GM18511 (cell line): ENCODE data around the gene SOX6.

Source experiments
- ATAC-seq: cut with Tn5 transposase; IDR thresholded peaks from one replicate; pipeline ENCODE4 v1.9.1; 2021; ENCODE audit warnings: mild to moderate bottlenecking, moderate library complexity; ENCODE audit not compliant: unreplicated experiment

Gene SOX6

DNA sequence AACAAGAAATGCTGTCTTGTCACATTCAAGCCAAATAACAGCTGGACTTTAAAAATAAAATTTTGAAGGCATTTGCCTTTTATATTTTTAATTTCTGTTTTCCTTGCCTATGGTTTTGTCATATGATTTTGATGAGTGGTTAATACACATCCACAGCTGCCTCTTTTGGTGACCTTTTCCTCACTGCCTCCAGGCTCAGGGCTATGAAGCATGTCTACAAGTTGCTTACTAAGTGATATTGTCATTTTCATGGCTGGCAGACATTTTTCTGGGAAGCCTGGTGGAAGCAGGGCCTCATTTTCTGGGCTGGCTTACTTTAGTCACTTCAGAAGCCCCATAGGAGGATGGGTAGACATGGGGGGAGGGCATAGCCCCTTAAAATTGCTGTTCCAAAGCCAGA lies 344.9 kb downstream of the SOX6 start:
- no peak for ATAC-seq

DNA sequence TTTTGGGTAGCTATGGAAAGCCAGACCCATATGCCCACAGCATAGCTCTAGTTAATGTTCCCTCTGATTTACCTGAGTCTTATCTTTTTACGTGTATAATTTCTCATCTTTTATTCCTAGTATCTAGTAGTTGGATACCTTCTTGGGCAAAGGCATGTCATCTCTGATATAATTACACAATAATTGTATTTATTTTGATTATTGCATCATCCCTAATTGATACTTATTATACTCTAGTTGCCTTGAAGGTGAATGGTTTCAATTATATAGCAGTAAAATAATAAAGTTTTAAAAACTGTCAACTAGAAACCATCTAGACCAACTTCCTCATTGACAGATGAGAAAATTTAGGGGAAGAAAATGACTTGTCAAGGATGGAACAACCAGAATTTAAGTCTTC lies 347.3 kb downstream of the SOX6 start:
- ATAC-seq = no peak

DNA sequence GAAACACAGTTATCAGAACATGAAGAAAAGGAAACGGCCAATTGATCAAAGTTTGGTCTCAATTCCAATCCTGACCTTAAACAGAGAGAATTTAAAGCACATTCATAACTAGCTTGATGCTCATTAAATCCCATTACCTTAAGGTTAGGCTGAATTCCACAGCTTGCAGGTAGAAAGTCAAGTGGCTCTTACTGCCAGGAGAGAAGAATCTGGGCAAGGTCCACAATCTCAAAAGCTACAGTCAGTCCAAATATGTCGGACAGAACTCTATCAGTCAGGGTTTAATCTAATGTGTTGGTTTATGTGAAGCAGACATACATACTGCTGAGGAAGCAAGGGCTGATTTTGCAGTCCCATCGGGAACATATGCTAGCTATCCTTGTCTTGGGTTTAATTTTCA lies 348.8 kb downstream of the SOX6 start:
- ATAC-seq = no peak

DNA sequence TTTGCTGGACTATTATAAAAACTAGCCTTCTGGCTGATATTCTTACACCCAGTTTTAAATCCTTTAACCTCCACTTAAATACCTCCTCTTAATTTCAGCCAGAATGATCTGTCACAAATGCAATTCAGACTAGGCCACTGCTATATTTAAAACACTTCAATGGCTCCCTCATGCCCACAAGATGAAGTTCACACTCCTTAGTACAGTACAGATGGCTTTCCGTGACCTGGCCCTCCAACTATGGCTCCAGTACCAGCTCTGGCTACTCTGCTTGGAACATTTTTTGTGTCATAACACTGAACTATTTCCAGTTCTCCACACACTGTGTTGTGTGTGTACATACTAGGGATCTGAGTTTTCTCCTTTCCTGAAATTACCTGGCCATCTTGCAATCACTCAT lies 353.4 kb downstream of the SOX6 start:
- no peak for ATAC-seq

DNA sequence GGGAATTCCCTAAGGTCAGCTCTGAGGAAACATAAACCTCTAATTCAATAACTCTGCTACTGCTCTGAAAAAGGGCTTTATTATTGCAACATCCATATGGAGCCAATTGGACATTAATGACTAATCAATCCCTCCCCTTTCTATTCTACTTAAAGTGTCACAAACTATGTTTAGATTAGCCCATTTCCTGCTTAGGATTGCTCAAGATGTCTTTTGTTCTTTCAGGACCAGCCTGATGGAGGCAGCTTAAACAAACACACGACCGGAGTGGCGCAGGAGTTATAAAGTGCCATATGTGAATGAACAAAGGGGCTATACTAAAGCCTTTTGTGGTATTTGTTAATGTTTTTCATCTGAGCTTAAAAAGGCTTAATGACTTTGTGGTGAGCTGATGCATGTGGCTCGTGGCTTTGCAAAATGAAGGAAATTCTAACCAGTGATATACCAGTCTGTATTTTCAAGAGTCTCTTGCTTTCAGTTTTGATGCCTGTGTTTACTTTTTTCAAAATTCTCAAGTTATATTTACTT lies 354.4 kb downstream of the SOX6 start:
- ATAC-seq = no peak

DNA sequence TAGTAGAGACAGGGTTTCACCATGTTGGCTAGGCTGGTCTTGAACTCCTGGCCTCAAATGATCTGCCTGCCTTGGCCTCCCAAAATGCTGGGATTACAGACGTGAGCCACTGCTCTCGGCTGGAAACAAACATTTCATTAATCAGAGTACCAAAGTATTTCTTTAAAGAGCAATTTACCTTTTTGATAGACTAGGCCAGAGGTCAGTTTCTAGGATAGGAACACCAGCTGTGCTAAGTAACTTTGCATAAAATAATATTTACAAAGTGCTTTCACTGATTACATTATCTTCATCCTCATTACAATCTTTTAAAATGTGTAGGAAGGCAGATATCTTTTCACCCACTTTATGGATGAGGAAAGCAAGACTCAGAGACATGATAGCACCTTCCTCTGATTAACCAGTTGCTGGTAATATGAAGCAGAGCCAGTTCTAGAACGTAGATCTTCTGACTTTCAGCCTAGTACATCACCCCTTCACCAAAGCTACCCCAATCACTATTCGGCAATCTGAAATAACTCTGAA lies 355.2 kb downstream of the SOX6 start:
- ATAC-seq = no peak

DNA sequence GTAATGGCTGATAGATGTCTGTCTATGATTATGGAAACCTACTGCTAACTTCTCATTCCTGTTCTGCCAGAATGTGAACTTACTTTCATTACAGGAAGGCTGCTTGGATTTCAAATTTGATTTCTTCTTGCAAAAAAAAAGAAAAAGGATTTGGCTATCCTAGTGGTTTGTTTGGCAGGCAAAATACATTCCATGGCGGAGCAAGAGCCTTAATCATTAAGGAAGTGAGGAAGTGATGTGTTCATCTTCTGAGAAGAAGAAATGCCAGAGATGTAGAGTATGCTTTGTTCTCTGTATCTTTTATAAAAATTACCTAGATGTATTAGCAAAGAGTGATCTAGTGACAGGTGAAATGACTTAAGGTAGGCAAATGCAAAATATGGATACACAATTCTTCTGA lies 356.3 kb downstream of the SOX6 start:
- ATAC-seq = no peak

DNA sequence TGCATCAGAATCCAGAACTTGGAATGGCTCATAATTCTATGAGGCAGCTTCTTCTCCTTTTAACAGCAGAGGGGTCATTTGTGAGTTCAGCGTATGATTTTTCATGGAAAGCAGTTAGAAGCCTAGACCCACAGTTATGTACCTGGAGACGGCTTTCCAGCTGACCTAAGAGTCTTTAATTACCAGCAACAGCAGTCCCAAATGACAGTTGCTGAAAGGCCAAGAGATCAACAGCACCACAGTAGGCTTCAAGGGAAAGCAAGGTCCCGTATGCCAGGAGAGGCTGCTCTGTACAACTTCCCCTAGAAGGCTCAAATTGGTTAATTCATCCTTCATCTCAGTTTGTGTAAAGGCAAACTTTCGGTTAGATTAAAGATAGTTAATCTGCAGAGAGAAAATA lies 363.0 kb downstream of the SOX6 start:
- no peak for ATAC-seq

DNA sequence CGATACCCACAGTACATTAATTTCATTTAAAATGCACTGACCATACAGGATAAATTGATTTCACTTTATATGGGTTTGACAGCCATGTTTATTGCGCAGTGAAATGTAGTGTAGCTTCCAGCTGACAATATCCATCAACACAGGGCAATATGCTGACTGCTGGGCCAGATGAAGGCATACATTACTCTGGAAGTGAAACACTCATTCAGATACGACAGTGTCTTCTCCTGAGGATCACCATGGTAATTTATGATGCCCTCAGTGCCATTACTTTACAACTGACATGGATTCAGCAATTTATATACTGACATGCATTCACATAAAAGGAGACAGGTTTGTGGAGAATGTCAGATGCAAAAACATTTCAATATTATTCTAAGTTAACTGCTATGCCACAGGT lies 365.1 kb downstream of the SOX6 start:
- no peak for ATAC-seq

DNA sequence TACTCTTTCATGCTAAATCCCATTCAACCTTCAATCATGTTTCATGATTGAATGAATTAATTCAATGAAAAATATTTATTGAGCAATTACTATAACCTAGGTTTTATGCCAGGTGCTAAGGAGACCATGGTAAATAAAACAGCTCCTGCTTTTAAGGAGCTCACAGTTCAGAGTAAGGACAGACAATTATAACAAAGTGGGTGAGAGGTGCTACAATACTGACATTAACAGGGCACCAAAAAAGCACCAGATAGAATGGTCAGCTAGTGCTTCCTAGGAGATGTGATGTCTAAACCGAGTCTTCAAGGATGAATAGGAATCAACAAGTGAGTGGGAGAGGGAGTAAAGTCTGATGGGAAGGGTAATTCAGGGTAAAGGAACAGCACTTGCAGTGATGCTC lies 366.7 kb downstream of the SOX6 start:
- ATAC-seq = no peak

DNA sequence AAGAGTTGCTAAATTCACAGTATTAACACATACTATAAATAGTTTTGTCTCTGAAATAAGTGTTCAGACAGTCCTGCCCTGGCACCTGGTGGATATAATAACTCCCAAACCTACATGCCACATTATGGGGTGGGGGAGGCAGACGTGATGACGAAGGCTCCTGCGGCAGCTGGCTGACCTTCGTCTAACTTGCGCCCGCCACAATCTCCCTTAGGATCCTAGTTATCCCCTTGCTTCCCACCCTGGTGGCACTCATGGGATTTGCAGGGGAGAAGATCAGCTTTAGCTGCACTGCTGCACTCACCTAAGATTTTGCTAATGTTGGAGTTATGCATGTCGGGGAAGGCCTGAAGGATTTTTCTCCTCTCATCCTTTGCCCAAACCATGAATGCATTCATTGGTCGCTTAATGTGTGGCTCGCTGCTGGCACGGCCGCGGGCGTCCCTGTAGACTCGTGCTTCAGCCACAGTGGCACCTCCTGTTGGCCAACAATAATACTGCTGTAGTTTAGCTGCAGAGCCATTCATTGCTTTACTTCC lies 367.6 kb downstream of the SOX6 start:
- ATAC-seq = no peak

DNA sequence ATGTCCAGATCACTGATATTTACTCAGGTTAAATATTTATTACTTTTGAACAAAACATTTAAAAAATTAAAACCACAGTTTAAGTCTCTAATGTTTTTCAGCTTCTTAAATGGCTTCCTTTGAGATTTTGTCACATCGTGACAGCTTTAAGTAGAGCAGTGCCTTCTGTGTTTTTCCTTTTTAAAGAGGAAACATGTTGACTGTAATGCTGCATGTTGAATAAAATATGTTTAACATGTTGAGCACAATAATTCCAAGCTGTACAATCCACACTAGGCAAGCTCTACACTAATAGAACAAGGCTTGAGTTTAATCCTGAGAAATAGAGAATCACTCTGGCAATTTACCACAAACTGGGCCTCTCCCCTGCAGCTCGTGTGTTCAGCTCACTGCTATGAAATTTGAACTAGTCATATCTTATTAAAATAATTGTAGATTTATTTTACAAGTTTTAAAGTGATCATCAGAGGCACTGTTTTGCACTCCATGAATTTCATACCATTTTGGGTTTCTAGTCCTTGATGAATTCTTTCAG lies 368.3 kb downstream of the SOX6 start:
- no peak for ATAC-seq

DNA sequence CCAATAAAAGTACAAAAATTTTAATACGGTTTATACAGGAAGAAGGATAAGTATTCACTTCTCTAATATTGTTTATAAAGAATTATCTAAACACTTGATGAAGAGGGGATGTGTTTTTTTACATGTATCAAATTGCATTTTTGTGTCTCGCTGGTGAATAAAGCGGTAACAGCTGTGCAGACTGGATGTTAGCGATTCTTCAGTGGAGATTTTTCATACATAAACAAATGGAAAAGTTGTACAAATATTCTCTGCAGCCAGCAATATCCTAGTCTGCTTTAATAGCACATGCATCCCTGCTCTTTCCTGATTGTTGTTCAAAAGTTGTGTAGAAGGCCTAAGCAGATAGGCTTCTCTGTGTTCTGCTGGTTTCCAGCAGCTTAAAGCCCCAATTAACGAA lies 369.3 kb downstream of the SOX6 start:
- no peak for ATAC-seq

DNA sequence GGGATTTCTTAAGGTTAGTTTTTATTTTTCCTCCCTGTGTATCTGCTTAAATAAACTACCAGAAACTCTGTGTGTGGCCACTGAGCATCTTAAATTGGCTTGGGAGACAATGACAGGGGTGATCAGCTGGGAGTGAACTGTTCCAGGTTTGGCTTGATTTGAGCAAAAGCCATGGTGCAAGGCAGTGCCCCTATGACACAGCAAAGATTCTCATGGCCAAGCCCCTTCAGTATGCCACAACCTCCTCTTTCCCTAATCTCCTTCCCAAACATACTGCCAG lies 370.5 kb downstream of the SOX6 start:
- ATAC-seq = no peak

DNA sequence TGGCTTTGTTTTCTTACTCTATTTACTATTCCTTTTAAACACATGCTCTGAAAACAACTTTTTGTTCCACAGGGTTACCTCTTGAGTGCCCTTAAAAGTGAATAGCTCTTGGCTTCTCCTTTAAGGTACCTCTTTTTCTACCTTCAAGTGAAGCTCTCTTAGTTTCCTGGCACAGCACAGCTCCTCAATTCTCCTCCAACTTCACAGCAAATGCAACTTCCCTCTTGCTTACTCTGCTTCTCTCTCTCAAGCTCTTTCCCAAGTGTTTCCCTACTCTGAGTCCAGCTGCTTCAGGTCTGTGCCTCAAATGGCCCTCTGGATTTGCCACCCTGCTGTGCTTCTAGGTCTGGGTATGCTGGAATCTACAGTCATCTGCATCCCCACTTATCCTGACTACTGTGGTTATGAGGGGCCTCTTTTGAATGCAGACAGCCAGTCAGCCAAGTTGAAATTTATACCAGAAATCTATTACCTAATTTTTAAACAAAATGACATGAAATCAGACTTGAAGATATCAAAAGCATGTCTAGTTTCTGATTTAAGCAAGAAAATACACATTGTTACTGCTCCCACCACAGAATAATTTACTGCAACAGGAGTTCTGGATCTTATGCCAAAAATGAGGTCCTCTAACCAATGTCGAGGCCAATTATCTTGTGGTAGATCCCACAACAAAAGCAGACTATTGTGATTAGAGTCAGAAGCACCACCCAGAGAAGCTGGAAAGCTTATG lies 371.1 kb downstream of the SOX6 start:
- no peak for ATAC-seq

DNA sequence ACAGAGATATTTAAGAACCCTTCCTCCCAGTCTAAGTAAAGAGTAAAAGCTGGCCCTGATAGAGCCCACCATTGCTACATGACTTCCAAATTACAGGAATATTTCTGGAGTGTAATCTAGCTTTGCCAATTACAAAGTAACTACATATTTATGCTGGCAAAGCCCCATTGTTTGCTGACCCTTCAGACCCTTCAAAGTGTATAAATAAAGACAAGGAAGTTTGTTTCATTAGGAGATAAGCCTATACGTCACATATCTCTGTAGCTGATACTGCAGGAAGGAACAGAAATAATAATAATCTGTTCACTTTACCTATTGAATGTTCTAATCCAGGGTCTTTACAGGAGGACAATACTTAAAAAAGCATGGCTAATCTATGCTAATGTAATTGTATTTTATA lies 375.1 kb downstream of the SOX6 start:
- no peak for ATAC-seq

DNA sequence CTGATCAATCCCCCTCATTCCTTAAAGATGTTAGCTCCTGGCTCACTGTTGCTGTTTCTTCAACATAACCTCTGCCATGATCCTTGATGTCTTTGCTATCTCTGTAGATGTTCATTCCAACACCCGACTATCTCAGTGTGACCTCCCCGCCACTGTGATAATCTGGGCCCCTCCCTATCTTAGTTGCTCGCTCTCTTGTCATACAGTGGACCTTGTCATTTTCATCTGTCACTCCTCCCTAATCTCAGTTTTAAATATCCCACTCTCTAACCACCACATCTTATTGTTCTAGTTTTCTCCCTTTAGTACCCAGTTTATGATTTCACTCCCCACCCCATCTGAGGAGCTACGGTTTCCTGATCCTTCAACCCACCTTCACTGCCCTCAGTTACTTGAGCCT lies 379.2 kb downstream of the SOX6 start:
- no peak for ATAC-seq

DNA sequence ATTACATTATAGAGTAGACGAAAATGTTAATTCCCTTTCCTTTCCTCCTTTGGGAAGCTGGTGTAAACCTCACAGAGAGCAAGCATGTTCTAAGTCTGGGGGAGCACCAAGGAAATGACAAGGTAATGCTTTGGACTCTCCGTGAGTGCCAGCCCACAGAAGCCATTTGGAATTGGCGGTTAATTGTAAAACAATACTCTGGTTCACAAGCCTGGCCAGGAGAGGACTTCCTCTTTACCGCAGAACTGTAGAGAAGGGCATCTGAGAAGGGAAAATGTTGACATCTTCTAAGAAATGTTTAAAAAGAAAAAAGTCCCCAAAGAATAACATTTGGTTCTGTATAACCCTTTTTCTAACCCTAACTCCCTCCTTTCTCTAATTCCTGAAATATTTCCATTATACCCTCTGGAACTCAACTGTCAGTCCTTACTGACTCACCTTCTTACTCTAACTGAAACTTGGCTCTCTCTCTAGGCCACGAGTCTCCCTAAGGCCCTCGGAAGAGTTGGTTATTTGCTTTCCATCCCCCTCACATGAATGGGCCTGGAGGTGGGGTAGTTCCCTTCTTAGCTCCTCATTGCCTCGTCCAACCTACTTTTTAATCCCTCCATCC lies 379.8 kb downstream of the SOX6 start:
- peak; percentile 57 for ATAC-seq

DNA sequence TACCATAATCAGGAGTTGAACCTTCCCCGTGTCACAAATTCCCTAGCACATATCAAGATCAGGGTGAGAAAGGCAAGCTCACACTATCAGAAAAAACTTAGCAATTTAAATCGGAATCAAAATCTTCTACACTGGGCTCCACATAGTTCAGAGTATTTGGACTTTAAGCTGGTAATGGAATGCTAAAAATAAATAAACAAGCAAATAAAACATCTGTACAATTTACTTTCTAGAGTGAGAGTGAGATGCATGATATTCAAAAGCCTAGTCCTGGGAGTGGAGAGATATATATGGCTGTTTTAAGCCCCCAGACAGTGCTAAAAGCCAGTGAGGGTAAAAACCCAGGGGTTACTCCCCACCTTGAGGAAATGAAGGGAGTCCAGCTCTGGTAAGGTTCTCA lies 380.6 kb downstream of the SOX6 start:
- ATAC-seq = no peak

DNA sequence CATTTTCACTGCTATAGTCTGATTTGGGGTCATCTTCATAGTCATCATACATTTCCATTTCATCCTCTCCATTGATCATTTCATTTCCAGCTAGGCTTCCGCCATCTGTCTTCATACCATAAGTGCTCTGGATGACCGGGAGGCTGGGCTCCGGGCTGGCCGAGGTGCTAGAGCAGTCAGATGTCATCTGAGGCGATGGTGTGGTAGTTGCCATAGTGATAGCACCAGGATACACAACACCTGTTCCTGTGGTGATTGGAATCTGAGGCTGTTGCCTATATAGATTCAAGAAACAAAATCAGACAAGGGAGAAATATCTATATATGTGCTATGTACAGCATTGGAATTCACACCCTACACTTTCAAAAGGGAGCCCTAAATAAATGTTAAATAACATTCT lies 383.5 kb downstream of the SOX6 start:
- no peak for ATAC-seq

DNA sequence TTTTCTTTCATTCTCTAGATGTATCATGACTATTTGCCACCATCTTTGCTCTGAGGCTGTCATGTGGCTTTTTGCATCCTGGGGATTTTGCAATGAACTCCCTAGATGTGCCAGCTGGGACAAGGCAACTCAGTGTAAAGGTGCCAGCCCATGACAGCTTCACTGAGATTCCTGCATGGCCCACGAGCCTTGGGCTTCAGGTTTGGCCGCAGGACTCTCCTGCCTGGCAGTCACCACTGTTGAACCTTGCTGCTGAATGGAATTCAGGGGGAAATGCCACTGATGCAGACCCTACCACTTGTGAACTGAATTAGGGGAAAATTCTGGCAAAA lies 385.2 kb downstream of the SOX6 start:
- ATAC-seq = no peak

DNA sequence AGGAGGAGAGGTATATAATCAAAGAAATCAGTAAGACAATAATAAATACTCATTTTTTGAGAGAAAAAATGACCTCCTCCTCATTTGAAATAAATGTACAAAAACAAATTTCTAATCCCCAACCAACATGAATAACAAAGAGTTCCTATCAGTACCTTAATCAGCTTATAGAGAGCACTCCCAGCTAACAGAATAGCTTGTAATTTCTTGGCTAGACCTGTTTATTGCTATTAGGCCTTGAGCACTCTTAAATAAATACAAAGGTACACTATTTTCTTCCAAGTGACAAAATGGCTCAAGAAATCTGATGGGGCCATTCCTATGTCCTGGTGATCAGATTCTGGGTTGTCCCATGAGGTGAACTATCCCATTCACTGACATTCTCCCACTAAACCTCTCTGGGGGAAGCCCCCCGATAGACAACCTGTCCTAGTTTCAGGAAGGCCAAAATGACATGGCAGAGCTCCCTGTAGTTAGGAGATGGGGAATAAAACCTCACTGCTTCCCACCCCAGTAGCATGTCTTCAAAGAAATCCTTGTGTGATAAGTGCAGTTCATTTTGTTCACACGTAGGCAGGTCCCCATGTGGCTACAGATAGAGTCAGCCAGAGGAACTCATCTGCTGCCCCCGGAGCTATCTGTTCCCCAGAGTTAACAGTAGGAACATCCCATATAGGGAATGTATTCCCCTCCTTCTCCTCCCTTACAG lies 385.7 kb downstream of the SOX6 start:
- no peak for ATAC-seq
